C4-2B (cell line): Measurements from ENCODE around the gene SLC2A11.

Experiments
- H3K27ac ChIP-seq: fragments of 450-650 bp; 2 replicates; pipeline ENCODE4 v1.5.1; 2017
- CTCF ChIP-seq: fragments of 450-650 bp; conservative IDR thresholded peaks from 2 replicates; pipeline ENCODE4 v1.5.1; 2017; ENCODE audit warnings: mild to moderate bottlenecking
- ZFX ChIP-seq: fragments of 450-650 bp; IDR thresholded peaks from 2 replicates; pipeline ENCODE4 v1.6.1; 2017

SLC2A11 gene

GRCh38 chr22:23893121-23893944, 35.7 kb downstream of the SLC2A11 start:
- H3K27ac ChIP-seq, result peak overlapping the region; percentile 98
- TF ChIP-seq CTCF (no peak), ZFX (no peak)

- TF ChIP-seq CTCF (peak; percentile 97), ZFX (no peak)
- H3K27ac ChIP-seq, result peak within 1 kb of the TSS; percentile 98
Measured at GRCh38 chr22:23893945-23894709, 36.5 kb downstream of the SLC2A11 start, which contains the start of gene MIF. Gene MIF (plus strand): TSS chr22:23894383. CDS start chr22:23894475, 92 bp downstream.

GRCh38 chr22:23894710-23895598, 37.3 kb downstream of the SLC2A11 start:
- TF ChIP-seq CTCF (no peak; the same call in 1 of the 2 replicates), ZFX (peak; percentile 71; the same call in 1 of the 2 replicates)
- H3K27ac ChIP-seq, result peak overlapping the region; percentile 98

GRCh38 chr22:23895599-23896144, 38.0 kb downstream of the SLC2A11 start:
- TF ChIP-seq ZFX (no peak), CTCF (no peak)
- peak overlapping the region; percentile 98 for H3K27ac ChIP-seq

- peak overlapping the region; percentile 98 for H3K27ac ChIP-seq
- TF ChIP-seq CTCF (no peak), ZFX (no peak)
Measured at GRCh38 chr22:23896166-23896522, 38.5 kb downstream of the SLC2A11 start.

GRCh38 chr22:23896523-23897186, 39.0 kb downstream of the SLC2A11 start:
- TF ChIP-seq ZFX, result no peak
- no peak for TF ChIP-seq CTCF
- H3K27ac ChIP-seq, result peak overlapping the region; percentile 98
